Ovary (tissue), 3 donors: ENCODE data around the gene CCNJ.

Source experiments
- EP300 ChIP-seq: sonication (generic); formaldehyde crosslinking; IDR thresholded peaks from one replicate; pipeline ENCODE4 v1.6.1; 2017; ENCODE audit warnings: antibody characterized with exemption
- POLR2A ChIP-seq: fragments of 450-650 bp; IDR thresholded peaks from one replicate; pipeline ENCODE4 v1.6.1; 2017; ENCODE audit warnings: antibody characterized with exemption, mild to moderate bottlenecking, moderate library complexity
- TF ChIP-seq, protein P1 (sequence below), 3 donors: fragments of 450-650 bp in 2 of 3; fragments of 200-600 bp in 1 of 3; IDR thresholded peaks; one replicate each; pipeline versions ENCODE4 v1.5.1 to v1.8.0; 2016 to 2022; ENCODE audit warnings: antibody characterized with exemption in 3 of 3, mild to moderate bottlenecking in 1 of 3
- donor health status: DM: no; HTN: no; CAD: no.

DNA sequence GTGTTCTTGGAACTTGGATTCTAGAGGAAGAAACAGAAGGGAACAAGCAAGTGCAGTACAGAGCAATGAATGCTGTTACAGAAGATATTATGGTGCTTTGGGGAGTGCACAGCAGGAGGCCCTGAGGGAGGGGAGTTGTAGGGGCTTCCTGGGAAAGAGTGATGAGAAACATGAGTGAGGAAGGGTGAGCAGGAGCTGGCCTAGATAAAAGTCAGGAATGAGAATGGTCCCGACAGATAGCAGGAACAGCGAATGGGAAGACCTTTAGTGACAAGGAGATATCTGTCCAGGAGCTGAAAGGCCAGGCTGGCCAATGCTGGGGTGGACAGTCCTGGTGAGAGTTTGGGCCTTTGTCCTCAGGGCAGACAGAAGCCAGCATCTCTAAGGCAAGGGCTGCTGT, 20.6 kb upstream of the CCNJ start:
- TF ChIP-seq EP300 (no peak), POLR2A (no peak)
- TF ChIP-seq, protein P1, sequence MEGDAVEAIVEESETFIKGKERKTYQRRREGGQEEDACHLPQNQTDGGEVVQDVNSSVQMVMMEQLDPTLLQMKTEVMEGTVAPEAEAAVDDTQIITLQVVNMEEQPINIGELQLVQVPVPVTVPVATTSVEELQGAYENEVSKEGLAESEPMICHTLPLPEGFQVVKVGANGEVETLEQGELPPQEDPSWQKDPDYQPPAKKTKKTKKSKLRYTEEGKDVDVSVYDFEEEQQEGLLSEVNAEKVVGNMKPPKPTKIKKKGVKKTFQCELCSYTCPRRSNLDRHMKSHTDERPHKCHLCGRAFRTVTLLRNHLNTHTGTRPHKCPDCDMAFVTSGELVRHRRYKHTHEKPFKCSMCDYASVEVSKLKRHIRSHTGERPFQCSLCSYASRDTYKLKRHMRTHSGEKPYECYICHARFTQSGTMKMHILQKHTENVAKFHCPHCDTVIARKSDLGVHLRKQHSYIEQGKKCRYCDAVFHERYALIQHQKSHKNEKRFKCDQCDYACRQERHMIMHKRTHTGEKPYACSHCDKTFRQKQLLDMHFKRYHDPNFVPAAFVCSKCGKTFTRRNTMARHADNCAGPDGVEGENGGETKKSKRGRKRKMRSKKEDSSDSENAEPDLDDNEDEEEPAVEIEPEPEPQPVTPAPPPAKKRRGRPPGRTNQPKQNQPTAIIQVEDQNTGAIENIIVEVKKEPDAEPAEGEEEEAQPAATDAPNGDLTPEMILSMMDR (IDR thresholded peaks at IDR 0.05) = no peak
